ENCODE data around the gene GALNT5.
A peak's percentile ranks its signal among the peaks of the same experiment; 100 is the strongest.
"Not testable (repeated sequence)": the region's sequence is repeated elsewhere in the genome, so short reads cannot be mapped to it uniquely, and the experiment has no call there.

Gene GALNT5

GRCh38 chr2:157333304-157334047, 76.0 kb downstream of the GALNT5 start:
- DNase-seq = no peak

- DNase-seq = no peak
These were observed 76.8 kb downstream of the GALNT5 start for GRCh38 chr2:157334335-157334734.

- DNase-seq = no peak
These were observed 77.3 kb downstream of the GALNT5 start for GRCh38 chr2:157334797-157335196.

GRCh38 chr2:157336137-157337010, 78.9 kb downstream of the GALNT5 start:
- DNase-seq = peak; percentile 71

- DNase-seq = peak; percentile 45
These were observed 80.5 kb downstream of the GALNT5 start for GRCh38 chr2:157337978-157338377.

GRCh38 chr2:157339965-157340655, 82.6 kb downstream of the GALNT5 start:
- no peak for DNase-seq

GRCh38 chr2:157341381-157341780, 83.9 kb downstream of the GALNT5 start:
- DNase-seq = not testable (repeated sequence)

- no peak for DNase-seq
These were observed 88.3 kb downstream of the GALNT5 start for GRCh38 chr2:157345647-157346389.

GRCh38 chr2:157348291-157348921, 90.9 kb downstream of the GALNT5 start:
- no peak for DNase-seq

- DNase-seq = no peak
These were observed 92.5 kb downstream of the GALNT5 start for GRCh38 chr2:157349949-157350515.

- DNase-seq = no peak
These were observed 98.1 kb downstream of the GALNT5 start for GRCh38 chr2:157355618-157356017.

- DNase-seq = no peak
These were observed 102.1 kb downstream of the GALNT5 start for GRCh38 chr2:157359628-157360027.

- DNase-seq = no peak
These were observed 104.0 kb downstream of the GALNT5 start for GRCh38 chr2:157361526-157361925.

GRCh38 chr2:157362627-157363026, 105.1 kb downstream of the GALNT5 start:
- no peak for DNase-seq

GRCh38 chr2:157363612-157364101, 106.2 kb downstream of the GALNT5 start:
- no peak for DNase-seq

All from CD4-positive, alpha-beta T cell treated with Interleukin-6 for 4 hours (primary cell).